ENCODE measurements around the gene BDNF.

The BDNF gene

DNA sequence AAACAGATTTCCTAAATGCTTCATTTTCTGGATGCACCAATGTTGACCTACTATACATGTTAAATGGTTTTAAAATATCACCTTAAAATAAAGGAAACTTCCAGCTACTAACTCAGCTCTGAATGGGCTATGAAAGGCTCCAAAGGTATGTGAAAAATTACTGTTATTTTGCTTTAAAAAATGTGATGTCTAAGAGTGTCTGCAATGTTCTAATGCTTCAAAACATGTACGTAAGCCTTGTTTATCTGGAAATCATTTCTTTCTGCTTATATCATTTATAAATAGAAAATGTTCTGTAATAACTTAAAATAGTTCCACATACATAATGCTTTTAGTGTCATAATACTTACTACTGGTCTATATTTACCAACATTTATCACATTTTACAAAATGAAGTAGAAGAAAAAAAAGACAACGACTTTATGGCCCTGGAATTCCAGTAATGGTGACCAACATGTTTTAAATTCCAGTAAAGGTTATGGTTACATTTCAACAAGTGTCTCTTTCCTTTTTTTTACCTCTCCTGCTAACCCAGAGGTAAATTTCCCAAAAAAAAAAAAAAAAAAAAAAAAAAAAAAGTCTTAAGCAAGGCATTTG is 2.5 kb downstream of the BDNF start:
- no peak for TF ChIP-seq GATA3 (IDR thresholded peaks at IDR 0.05; ENCODE audit: low read depth, low read length)
- no peak for TF ChIP-seq GATA2 (IDR thresholded peaks at IDR 0.05; ENCODE audit: low read depth, low read length)

DNA sequence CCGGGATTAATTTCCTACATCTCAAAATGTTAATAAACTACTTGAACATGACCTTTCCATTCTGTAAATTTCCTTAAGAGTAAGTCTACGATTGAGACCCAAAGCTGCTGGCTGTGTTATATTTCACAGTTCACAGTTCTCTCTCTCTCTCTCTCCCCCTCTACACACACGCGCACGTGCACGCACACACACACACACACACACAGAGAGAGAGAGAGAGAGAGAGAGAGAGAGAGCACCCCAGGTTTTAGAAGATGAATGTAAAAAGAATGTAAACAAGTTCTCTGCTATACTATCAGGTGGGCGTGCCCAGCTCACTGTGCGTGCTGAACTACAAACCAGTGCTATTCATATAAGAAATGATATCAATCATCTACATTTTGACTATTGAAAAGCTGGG is 3.3 kb downstream of the BDNF start:
- no peak for TF ChIP-seq GATA3 (IDR thresholded peaks at IDR 0.05; ENCODE audit: low read depth, low read length)
- no peak for TF ChIP-seq GATA2 (IDR thresholded peaks at IDR 0.05; ENCODE audit: low read depth, low read length)

DNA sequence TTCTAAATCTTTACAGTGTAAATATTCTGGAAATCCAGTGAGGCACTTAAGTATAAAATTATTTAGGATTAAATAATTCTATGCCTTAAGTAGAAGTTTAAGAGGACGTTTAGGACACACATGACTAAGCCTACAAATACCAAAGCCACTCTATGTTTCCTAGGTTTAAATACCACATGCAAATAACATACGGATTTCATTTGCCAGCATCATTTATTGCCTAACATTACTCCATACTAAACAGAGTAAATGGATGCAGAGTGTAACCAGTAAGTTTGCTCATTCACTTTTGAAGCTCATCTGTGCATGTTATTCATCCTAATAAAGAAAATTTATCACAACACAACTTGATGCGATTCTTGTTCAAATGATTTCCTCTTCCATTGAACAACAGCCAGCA is 4.1 kb downstream of the BDNF start:
- no peak for TF ChIP-seq GATA2 (IDR thresholded peaks at IDR 0.05; ENCODE audit: low read depth, low read length)
- no peak for TF ChIP-seq GATA3 (IDR thresholded peaks at IDR 0.05; ENCODE audit: low read depth, low read length)

DNA sequence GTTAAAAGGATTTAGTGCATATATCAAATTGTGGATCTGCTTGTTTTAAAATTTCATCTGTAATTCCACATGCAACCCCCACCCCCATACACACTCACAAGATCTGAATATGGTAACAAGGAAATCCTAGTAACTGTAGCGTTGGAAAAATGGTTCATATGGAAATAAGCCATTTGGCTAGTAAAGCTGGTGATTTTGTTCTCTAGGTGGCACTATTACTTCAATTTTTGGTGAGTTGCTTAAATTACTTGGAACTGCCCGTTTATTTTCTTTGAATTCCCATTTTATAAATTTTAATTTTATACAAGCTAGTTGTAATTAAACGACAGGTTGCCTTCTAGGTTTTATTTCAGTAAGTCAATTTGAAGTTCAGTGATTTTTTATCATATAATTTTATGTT is 5.3 kb downstream of the BDNF start:
- TF ChIP-seq GATA2 (IDR thresholded peaks at IDR 0.05; ENCODE audit: low read depth, low read length) = no peak
- TF ChIP-seq GATA3 (IDR thresholded peaks at IDR 0.05; ENCODE audit: low read depth, low read length) = no peak

DNA sequence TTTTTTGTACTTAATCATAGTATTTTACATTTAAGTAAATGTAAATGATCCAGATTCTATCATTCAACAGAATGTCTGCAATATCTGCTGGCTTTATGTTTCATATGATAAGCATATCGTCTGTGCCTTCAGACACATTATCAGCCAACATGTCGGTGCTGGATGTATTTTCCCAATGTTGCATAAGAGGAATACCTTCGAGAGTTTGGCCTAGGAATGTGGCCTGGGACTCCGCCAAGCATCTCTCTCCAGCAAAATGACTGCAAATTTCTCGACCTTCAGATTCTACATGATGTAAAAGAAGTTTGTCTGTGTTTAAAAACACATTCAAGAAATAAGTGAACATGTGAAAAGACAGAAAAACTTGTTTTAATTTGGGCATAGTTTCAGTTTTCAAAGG is 6.9 kb downstream of the BDNF start:
- no peak for TF ChIP-seq GATA2 (IDR thresholded peaks at IDR 0.05; ENCODE audit: low read depth, low read length)
- no peak for TF ChIP-seq GATA3 (IDR thresholded peaks at IDR 0.05; ENCODE audit: low read depth, low read length)

DNA sequence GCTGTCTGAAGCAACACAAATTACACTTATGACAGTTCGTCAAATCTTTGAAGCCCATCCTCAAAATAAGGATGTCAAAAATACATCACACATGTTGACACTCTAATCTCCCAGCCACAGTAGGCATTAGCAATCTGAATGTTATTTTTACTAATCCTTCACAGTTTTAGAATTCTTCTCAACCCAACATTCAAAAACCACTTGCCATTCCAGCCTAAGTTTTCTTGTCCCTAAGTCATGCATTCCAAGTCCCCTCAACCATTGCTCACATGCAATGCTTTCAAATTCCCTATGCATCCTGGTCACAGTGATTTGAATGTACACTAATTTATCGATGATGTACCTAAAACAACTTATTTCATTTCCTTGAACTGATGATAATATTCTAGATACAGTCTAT is 7.5 kb downstream of the BDNF start:
- TF ChIP-seq GATA2 (IDR thresholded peaks at IDR 0.05; ENCODE audit: low read depth, low read length) = no peak
- no peak for TF ChIP-seq GATA3 (IDR thresholded peaks at IDR 0.05; ENCODE audit: low read depth, low read length)

DNA sequence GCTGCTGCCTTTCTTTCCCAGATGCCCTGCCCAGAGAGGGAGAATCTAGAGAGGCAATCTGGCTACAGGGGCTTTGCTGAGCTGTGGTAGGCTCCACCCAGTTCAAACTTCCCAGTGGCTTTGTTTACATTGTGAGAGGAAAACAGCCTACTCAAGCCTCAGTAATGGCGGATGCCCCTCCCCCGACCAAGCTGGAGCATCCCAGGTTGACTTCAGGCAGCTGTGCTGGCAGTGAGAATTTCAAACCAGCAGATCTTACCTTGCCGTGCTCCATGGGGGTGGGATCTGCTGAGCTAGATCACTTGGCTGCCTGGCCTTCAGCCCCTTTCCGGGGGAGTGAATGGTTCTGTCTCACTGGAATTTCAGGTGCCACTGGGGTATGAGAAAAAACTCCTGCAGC is 12.2 kb downstream of the BDNF start:
- no peak for TF ChIP-seq GATA2 (IDR thresholded peaks at IDR 0.05; ENCODE audit: low read depth, low read length)

DNA sequence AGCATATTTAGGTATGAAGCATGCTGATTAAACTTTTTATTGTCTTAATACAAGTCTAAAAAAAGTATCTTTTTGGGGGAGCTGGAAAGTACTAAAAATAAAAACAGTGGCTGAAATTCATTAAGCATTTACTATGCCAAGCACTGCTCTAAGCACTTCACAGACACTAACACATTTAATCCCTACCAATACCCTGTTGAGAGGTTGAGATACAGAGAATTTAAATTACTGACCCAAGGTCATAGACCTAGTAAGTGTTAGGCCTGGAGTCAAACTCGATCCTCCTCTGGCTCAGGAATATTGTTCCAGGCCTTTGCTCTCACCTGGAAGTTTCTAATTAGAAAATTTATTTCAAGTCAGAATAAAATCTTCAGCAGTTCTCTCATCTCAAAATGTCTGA is 18.6 kb downstream of the BDNF start:
- no peak for TF ChIP-seq GATA2 (IDR thresholded peaks at IDR 0.05; ENCODE audit: low read depth, low read length)
- no peak for TF ChIP-seq GATA3 (IDR thresholded peaks at IDR 0.05; ENCODE audit: low read depth, low read length)

DNA sequence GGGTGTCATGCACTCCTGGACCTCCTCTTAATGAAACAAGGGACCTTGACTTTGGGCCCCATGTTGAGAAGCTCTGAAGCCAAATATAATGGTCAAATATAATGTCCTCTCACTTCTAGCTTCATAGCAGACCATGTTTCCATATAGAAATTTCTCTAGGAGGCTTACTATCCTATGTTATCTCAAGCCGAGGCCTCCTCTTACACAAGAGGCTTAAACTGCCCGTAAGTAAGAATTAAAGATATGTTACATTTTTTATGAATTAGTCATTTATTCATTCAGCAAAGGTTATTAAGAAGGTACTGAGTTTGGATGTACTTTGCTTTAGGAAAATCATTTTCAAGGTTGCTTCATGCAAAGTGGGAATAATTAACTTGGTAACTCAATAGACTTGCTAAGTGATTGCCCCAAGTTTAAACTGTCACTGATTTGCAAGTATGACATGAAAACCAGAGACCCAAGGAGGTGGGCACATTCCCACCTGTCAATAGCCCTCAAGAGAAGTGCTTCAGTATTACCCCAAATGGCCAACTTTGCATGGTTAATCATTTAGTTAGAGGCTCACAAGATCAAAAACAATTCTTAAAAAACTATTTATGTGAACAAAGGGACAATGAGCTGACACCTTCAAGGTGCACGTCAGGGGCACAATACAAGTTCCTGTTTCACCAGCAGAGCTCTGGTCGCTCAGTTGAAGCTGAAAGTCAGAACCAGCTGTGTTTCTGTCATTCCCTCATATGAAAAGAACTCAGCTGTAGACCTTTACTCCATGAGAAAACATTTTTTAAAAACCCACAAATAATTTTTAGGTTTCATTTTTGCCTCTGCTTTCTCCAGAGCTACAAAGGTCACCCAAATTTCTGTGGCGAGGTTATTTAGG is 20.9 kb downstream of the BDNF start:
- no peak for TF ChIP-seq GATA2 (IDR thresholded peaks at IDR 0.05; ENCODE audit: low read depth, low read length)
- no peak for TF ChIP-seq GATA3 (IDR thresholded peaks at IDR 0.05; ENCODE audit: low read depth, low read length)

DNA sequence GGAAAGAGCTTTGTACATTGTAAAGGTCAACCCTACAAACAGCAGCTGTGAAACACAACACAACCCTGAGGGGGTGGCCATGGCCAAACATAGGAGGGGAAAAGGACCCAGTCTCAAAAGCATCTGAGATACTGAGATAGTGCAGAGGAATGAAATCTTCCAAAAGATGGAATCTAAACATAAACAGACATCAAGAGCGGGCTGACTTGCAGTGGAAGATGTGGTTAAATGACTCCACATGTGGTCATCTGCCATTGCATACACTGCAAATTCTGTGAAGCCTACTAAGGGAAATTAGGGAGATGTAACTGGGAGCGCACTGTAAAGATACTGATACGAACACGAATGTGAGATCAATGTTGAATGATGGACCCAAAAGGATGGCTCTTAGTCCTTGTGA is 22.0 kb downstream of the BDNF start:
- TF ChIP-seq GATA3 (IDR thresholded peaks at IDR 0.05; ENCODE audit: low read depth, low read length) = no peak

DNA sequence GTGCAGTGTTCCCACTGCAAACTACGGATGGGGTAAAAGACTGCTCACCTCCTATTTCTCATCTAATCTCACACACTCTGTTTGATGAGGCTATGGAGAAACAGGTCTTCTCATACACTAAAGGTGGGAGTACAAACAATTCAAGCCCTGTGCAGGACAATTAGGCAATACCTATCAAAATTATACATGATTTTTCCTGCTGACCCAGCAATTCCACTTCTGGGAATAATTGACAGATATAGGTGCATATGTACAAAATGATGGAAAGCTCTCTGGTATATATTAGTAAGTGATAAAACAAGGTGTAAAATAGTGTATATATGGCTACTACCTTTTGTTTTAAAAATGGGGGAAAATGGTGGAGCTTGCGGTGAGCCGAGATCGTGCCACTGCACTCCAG is 23.1 kb downstream of the BDNF start:
- no peak for TF ChIP-seq GATA3 (IDR thresholded peaks at IDR 0.05; ENCODE audit: low read depth, low read length)
- TF ChIP-seq GATA2 (IDR thresholded peaks at IDR 0.05; ENCODE audit: low read depth, low read length) = no peak

DNA sequence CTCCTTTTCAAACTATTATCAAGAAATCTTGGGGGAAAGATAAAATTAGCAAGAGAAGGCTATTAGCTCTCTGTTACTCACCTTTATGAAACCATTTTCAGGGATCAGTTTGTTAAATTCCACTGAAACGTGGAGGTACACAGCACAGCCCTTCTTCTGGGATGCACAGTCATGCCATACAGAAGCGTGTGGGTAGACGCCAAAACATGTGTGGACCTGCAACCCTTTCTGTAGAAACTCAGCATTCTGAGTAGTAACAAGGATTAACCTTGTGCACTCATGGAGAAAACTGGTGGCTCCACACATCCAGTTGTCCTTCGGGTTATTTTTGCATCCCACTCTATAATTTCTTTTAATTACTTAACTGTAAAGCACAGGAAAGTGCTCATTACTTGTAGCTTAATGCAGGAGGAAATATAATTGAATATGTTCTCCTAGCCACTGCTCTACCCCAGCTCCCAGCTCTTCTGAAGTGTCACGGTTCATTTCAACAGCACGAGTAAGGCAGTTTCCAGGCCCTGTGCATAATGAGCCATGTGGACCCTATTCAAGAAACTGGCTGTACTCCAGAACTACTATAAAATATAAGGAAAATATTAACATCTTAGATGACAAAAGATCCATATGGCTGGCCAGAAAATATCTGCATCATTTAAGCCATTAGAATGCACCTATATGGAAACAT is 26.1 kb downstream of the BDNF start:
- TF ChIP-seq GATA2 (IDR thresholded peaks at IDR 0.05; ENCODE audit: low read depth, low read length) (no peak), GATA3 (IDR thresholded peaks at IDR 0.05; ENCODE audit: low read depth, low read length) (no peak)

DNA sequence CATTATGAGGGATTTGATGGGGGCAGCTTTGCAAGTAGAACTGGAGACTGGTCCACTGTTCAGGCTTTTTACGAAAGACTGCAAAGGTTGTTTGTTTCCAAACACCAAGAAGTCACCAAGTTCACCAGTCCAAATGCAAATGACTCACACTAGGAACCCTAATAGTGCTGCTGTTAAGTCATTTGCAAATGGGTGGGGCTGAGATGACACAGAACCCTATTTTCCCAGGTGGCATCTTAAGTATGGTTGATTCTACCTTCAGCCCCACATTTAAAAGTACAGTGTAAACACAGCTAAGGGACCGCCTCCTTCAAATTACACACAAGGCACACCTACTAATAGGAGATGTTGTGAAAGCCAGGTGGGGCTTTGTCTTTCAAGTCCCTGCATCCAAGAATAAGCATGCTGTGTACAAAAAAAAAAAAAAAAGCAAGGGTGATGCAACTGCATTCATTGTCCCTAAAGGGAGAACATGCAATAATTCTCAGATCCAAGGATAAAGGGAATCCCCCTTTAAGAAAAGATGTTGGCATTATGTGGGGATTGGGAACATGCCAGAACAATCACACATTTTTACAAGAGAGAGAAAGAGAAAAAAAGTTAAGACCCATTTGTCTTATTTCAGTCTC is 27.3 kb downstream of the BDNF start:
- TF ChIP-seq GATA3 (IDR thresholded peaks at IDR 0.05; ENCODE audit: low read depth, low read length) (no peak), GATA2 (IDR thresholded peaks at IDR 0.05; ENCODE audit: low read depth, low read length) (no peak)

DNA sequence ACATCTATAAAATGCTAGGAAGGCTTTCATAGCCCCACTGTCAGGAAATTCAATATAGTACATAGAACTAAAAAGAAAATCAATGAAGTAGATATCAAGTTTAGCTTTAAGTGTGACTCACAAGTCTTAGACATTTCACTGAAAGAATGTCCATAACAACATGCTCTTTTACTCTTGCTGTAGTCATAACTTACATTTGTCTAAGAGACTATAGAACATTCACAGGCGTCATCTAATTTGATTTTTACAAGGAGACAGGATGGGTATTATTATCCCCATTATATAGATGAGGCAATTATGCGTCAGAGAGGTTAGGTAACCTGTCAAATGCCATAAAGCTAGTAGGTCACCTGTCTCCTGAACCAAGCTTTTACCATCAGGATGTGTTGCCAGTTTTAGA is 36.9 kb downstream of the BDNF start:
- TF ChIP-seq GATA2 (IDR thresholded peaks at IDR 0.05; ENCODE audit: low read depth, low read length) = no peak
- TF ChIP-seq GATA3 (IDR thresholded peaks at IDR 0.05; ENCODE audit: low read depth, low read length) = no peak

Data from SH-SY5Y (cell line).